Measurements from ENCODE around the gene CR1L. TPM values are rescaled to one million over a fixed set of nuclear protein-coding genes. Genes with fewer than 3 reads are reported as not detected.
"Not testable (repeated sequence)": the region's sequence is repeated elsewhere in the genome, so short reads cannot be mapped to it uniquely, and the experiment has no call there.

Gene CR1L
- total RNA-seq, 2 donors from 2014 or later = 0.19 TPM; not detected in 1

- DNase-seq (ENCODE audit: low spot score) = no peak
- intact Hi-C loops (cut with DNase I) = no loop called here
These were observed 27.7 kb downstream of the CR1L start for GRCh38 chr1:207672522-207673130.

GRCh38 chr1:207673399-207673798, 28.5 kb downstream of the CR1L start:
- DNase-seq (ENCODE audit: low spot score) = no peak
- intact Hi-C loops (cut with DNase I) = no loop called here

GRCh38 chr1:207676153-207676552, 31.2 kb downstream of the CR1L start:
- no peak for DNase-seq (ENCODE audit: low spot score)
- intact Hi-C loops (cut with DNase I) = no loop called here

GRCh38 chr1:207680590-207681388, 35.9 kb downstream of the CR1L start:
- DNase-seq (ENCODE audit: low spot score); intact Hi-C loops (cut with DNase I): not testable (repeated sequence)

GRCh38 chr1:207682872-207683434, 38.0 kb downstream of the CR1L start:
- DNase-seq (ENCODE audit: low spot score); intact Hi-C loops (cut with DNase I): not testable (repeated sequence)

- DNase-seq (ENCODE audit: low spot score); intact Hi-C loops (cut with DNase I): not testable (repeated sequence)
These were observed 45.6 kb downstream of the CR1L start for GRCh38 chr1:207690551-207690950.

GRCh38 chr1:207691010-207691409, 46.1 kb downstream of the CR1L start:
- intact Hi-C loops (cut with DNase I) = no loop called here
- DNase-seq (ENCODE audit: low spot score) = no peak

- intact Hi-C loops (cut with DNase I) = no loop called here
- DNase-seq (ENCODE audit: low spot score) = no peak
These were observed 46.9 kb downstream of the CR1L start for GRCh38 chr1:207691841-207692240.

- intact Hi-C loops (cut with DNase I); DNase-seq (ENCODE audit: low spot score): not testable (repeated sequence)
These were observed 47.4 kb downstream of the CR1L start for GRCh38 chr1:207692291-207692690.

GRCh38 chr1:207695891-207696290, 51.0 kb downstream of the CR1L start:
- intact Hi-C loops (cut with DNase I) = no loop called here
- no peak for DNase-seq (ENCODE audit: low spot score)

GRCh38 chr1:207698822-207699483, 54.0 kb downstream of the CR1L start:
- intact Hi-C loops (cut with DNase I) = no loop called here
- no peak for DNase-seq (ENCODE audit: low spot score)

- no peak for DNase-seq (ENCODE audit: low spot score)
- intact Hi-C loops (cut with DNase I) = no loop called here
These were observed 57.4 kb downstream of the CR1L start for GRCh38 chr1:207702317-207702716.

- DNase-seq (ENCODE audit: low spot score) = no peak
- intact Hi-C loops (cut with DNase I) = no loop called here
These were observed 58.8 kb downstream of the CR1L start for GRCh38 chr1:207703712-207704111.

- DNase-seq (ENCODE audit: low spot score); intact Hi-C loops (cut with DNase I): not testable (repeated sequence)
These were observed 63.1 kb downstream of the CR1L start for GRCh38 chr1:207708004-207708403.

- DNase-seq (ENCODE audit: low spot score) = no peak
- intact Hi-C loops (cut with DNase I) = no loop called here
These were observed 66.4 kb downstream of the CR1L start for GRCh38 chr1:207711285-207711684.

GRCh38 chr1:207712701-207713100, 67.8 kb downstream of the CR1L start:
- intact Hi-C loops (cut with DNase I); DNase-seq (ENCODE audit: low spot score): not testable (repeated sequence)

- peak; percentile 81 for DNase-seq (ENCODE audit: low spot score)
- intact Hi-C loops (cut with DNase I) = no loop called here
These were observed 68.6 kb downstream of the CR1L start for GRCh38 chr1:207713529-207713928.

GRCh38 chr1:207719234-207719633, 74.3 kb downstream of the CR1L start:
- no peak for DNase-seq (ENCODE audit: low spot score)
- intact Hi-C loops (cut with DNase I) = no loop called here

GRCh38 chr1:207728200-207728858, 83.4 kb downstream of the CR1L start:
- DNase-seq (ENCODE audit: low spot score); intact Hi-C loops (cut with DNase I): not testable (repeated sequence)
